ENCODE measurements around the gene RAB3GAP2.
"Not testable (repeated sequence)": the region's sequence is repeated elsewhere in the genome, so short reads cannot be mapped to it uniquely, and the experiment has no call there.

Gene RAB3GAP2

GRCh38 chr1:220227393-220227792, 44.9 kb downstream of the RAB3GAP2 start:
- no peak overlapping the region for H3K9ac ChIP-seq (ENCODE audit: low read length)
- H3K9me3 ChIP-seq (ENCODE audit: control insufficient read depth, low read length) = no peaks in the 10 kb centered on the region
- H3K27me3 ChIP-seq (ENCODE audit: control insufficient read depth, insufficient read depth, low read length) = no peaks in the 10 kb centered on the region
- no peaks in the 10 kb centered on the region for H3K4me1 ChIP-seq (ENCODE audit: control insufficient read depth, insufficient read depth, low read length)
- no peaks in the 10 kb centered on the region for H3K36me3 ChIP-seq (ENCODE audit: control insufficient read depth, insufficient read depth, low read length)
- H3K4me3 ChIP-seq (ENCODE audit: low read length) = no peak overlapping the region

- no peaks in the 10 kb centered on the region for H3K36me3 ChIP-seq (ENCODE audit: control insufficient read depth, insufficient read depth, low read length)
- H3K9me3 ChIP-seq (ENCODE audit: control insufficient read depth, low read length) = no peaks in the 10 kb centered on the region
- no peak overlapping the region for H3K4me3 ChIP-seq (ENCODE audit: low read length)
- no peaks in the 10 kb centered on the region for H3K27me3 ChIP-seq (ENCODE audit: control insufficient read depth, insufficient read depth, low read length)
- H3K4me1 ChIP-seq (ENCODE audit: control insufficient read depth, insufficient read depth, low read length) = no peaks in the 10 kb centered on the region
- H3K9ac ChIP-seq (ENCODE audit: low read length) = no peak overlapping the region
Observed at GRCh38 chr1:220226752-220227151, 45.5 kb downstream of the RAB3GAP2 start.

GRCh38 chr1:220225957-220226356, 46.3 kb downstream of the RAB3GAP2 start:
- H3K9me3 ChIP-seq (ENCODE audit: control insufficient read depth, low read length) = no peaks in the 10 kb centered on the region

GRCh38 chr1:220224611-220225124, 47.6 kb downstream of the RAB3GAP2 start:
- Histone ChIP-seq H3K4me3 (ENCODE audit: low read length) (no peak overlapping the region), H3K36me3 (ENCODE audit: control insufficient read depth, insufficient read depth, low read length) (no peaks in the 10 kb centered on the region), H3K27me3 (ENCODE audit: control insufficient read depth, insufficient read depth, low read length) (no peaks in the 10 kb centered on the region), H3K4me1 (ENCODE audit: control insufficient read depth, insufficient read depth, low read length) (no peaks in the 10 kb centered on the region), H3K9ac (ENCODE audit: low read length) (no peak overlapping the region), H3K9me3 (ENCODE audit: control insufficient read depth, low read length) (no peaks in the 10 kb centered on the region)

More at GRCh38 chr1:220225957-220226356, 46.3 kb downstream of the RAB3GAP2 start:
- Histone ChIP-seq H3K4me3 (ENCODE audit: low read length) (no peak overlapping the region), H3K9ac (ENCODE audit: low read length) (no peak overlapping the region), H3K27me3 (ENCODE audit: control insufficient read depth, insufficient read depth, low read length) (no peaks in the 10 kb centered on the region), H3K4me1 (ENCODE audit: control insufficient read depth, insufficient read depth, low read length) (no peaks in the 10 kb centered on the region), H3K36me3 (ENCODE audit: control insufficient read depth, insufficient read depth, low read length) (no peaks in the 10 kb centered on the region)

DNA sequence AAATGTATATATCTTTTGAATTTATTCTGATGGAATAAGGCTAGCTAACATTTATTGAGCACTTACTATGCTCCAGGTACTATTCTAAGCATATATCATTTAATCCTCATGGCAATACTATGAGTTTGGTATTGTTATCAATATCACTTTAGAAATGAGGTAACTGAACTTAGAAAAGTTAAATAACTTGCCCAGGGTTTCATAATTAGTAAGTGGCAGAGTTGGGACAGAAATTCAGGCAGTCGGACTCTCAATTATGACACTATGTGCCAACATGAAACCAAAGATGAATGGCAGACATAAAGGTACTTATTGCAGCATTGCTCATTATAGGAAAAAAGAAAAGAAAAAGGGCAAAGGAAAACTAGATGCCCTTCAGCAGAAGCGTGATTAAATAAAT, 48.2 kb downstream of the RAB3GAP2 start:
- H3K27me3 ChIP-seq (ENCODE audit: control insufficient read depth, insufficient read depth, low read length) = no peaks in the 10 kb centered on the region

DNA sequence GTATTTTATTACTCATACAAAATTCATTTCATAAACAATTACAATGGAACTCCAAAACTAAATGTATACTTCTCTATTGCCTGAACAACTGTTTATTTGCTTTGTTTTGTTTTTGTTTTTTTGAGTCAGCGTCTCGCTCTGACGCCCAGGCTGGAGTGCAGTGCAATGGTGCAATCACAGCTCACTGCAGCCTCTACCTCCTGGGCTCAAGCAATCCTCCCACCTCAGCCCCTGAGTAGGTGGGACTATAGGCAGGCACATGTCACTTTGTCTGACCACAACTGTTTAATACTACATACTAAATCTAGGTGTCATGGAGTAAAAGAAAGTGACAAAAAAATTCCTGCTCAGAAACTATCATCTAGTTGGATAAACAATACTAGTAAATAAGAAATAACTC, 49.3 kb downstream of the RAB3GAP2 start:
- H3K4me1 ChIP-seq (ENCODE audit: control insufficient read depth, insufficient read depth, low read length) = no peaks in the 10 kb centered on the region
- H3K4me3 ChIP-seq (ENCODE audit: low read length) = no peak overlapping the region
- H3K36me3 ChIP-seq (ENCODE audit: control insufficient read depth, insufficient read depth, low read length) = no peaks in the 10 kb centered on the region

More for the DNA sequence above, 48.2 kb downstream of the RAB3GAP2 start:
- Histone ChIP-seq H3K9ac (ENCODE audit: low read length) (no peak overlapping the region), H3K36me3 (ENCODE audit: control insufficient read depth, insufficient read depth, low read length) (no peaks in the 10 kb centered on the region), H3K4me1 (ENCODE audit: control insufficient read depth, insufficient read depth, low read length) (no peaks in the 10 kb centered on the region), H3K4me3 (ENCODE audit: low read length) (no peak overlapping the region), H3K9me3 (ENCODE audit: control insufficient read depth, low read length) (no peaks in the 10 kb centered on the region)

GRCh38 chr1:220221670-220222069, 50.6 kb downstream of the RAB3GAP2 start:
- H3K36me3 ChIP-seq (ENCODE audit: control insufficient read depth, insufficient read depth, low read length) = no peaks in the 10 kb centered on the region
- no peak overlapping the region for H3K4me3 ChIP-seq (ENCODE audit: low read length)
- H3K27me3 ChIP-seq (ENCODE audit: control insufficient read depth, insufficient read depth, low read length) = no peaks in the 10 kb centered on the region
- no peaks in the 10 kb centered on the region for H3K4me1 ChIP-seq (ENCODE audit: control insufficient read depth, insufficient read depth, low read length)
- H3K9me3 ChIP-seq (ENCODE audit: control insufficient read depth, low read length) = no peaks in the 10 kb centered on the region
- no peak overlapping the region for H3K9ac ChIP-seq (ENCODE audit: low read length)

More for the DNA sequence above, 49.3 kb downstream of the RAB3GAP2 start:
- Histone ChIP-seq H3K27me3 (ENCODE audit: control insufficient read depth, insufficient read depth, low read length) (no peaks in the 10 kb centered on the region), H3K9ac (ENCODE audit: low read length) (no peak overlapping the region), H3K9me3 (ENCODE audit: control insufficient read depth, low read length) (no peaks in the 10 kb centered on the region)

DNA sequence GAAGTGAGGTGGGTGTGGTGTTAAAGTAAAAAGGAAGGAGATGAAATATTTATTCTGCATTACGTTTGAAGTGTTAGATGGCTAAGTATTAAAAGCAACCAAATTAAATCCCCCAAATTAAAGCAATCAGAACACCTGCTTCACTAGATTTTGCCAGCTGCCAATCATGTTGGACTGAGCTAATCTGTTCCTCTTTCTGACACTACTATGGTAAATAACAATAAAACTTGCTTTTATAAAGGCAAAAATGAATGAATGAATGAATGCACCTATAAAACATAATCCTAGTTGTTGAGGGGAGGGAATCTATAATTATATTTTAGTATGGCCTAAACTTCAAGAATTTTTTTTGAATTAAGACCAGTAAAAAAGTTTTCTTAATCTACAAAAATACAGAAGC, 51.0 kb downstream of the RAB3GAP2 start:
- H3K4me3 ChIP-seq (ENCODE audit: low read length) = no peak overlapping the region
- H3K9me3 ChIP-seq (ENCODE audit: control insufficient read depth, low read length) = no peaks in the 10 kb centered on the region
- no peaks in the 10 kb centered on the region for H3K4me1 ChIP-seq (ENCODE audit: control insufficient read depth, insufficient read depth, low read length)
- H3K36me3 ChIP-seq (ENCODE audit: control insufficient read depth, insufficient read depth, low read length) = no peaks in the 10 kb centered on the region
- H3K27me3 ChIP-seq (ENCODE audit: control insufficient read depth, insufficient read depth, low read length) = no peaks in the 10 kb centered on the region
- no peak overlapping the region for H3K9ac ChIP-seq (ENCODE audit: low read length)

GRCh38 chr1:220220699-220221040, 51.6 kb downstream of the RAB3GAP2 start:
- H3K36me3 ChIP-seq (ENCODE audit: control insufficient read depth, insufficient read depth, low read length); H3K4me1 ChIP-seq (ENCODE audit: control insufficient read depth, insufficient read depth, low read length); H3K4me3 ChIP-seq (ENCODE audit: low read length); H3K9me3 ChIP-seq (ENCODE audit: control insufficient read depth, low read length); H3K9ac ChIP-seq (ENCODE audit: low read length); H3K27me3 ChIP-seq (ENCODE audit: control insufficient read depth, insufficient read depth, low read length): not testable (repeated sequence)

- Histone ChIP-seq H3K9ac (ENCODE audit: low read length) (no peak overlapping the region), H3K4me3 (ENCODE audit: low read length) (no peak overlapping the region), H3K36me3 (ENCODE audit: control insufficient read depth, insufficient read depth, low read length) (no peaks in the 10 kb centered on the region), H3K27me3 (ENCODE audit: control insufficient read depth, insufficient read depth, low read length) (no peaks in the 10 kb centered on the region), H3K4me1 (ENCODE audit: control insufficient read depth, insufficient read depth, low read length) (no peaks in the 10 kb centered on the region), H3K9me3 (ENCODE audit: control insufficient read depth, low read length) (no peaks in the 10 kb centered on the region)
Observed at GRCh38 chr1:220219865-220220698, 52.2 kb downstream of the RAB3GAP2 start.

GRCh38 chr1:220219136-220219442, 53.2 kb downstream of the RAB3GAP2 start:
- Histone ChIP-seq H3K36me3 (ENCODE audit: control insufficient read depth, insufficient read depth, low read length) (no peaks in the 10 kb centered on the region), H3K4me3 (ENCODE audit: low read length) (no peak overlapping the region), H3K9ac (ENCODE audit: low read length) (no peak overlapping the region), H3K4me1 (ENCODE audit: control insufficient read depth, insufficient read depth, low read length) (no peaks in the 10 kb centered on the region), H3K9me3 (ENCODE audit: control insufficient read depth, low read length) (no peaks in the 10 kb centered on the region), H3K27me3 (ENCODE audit: control insufficient read depth, insufficient read depth, low read length) (no peaks in the 10 kb centered on the region)

DNA sequence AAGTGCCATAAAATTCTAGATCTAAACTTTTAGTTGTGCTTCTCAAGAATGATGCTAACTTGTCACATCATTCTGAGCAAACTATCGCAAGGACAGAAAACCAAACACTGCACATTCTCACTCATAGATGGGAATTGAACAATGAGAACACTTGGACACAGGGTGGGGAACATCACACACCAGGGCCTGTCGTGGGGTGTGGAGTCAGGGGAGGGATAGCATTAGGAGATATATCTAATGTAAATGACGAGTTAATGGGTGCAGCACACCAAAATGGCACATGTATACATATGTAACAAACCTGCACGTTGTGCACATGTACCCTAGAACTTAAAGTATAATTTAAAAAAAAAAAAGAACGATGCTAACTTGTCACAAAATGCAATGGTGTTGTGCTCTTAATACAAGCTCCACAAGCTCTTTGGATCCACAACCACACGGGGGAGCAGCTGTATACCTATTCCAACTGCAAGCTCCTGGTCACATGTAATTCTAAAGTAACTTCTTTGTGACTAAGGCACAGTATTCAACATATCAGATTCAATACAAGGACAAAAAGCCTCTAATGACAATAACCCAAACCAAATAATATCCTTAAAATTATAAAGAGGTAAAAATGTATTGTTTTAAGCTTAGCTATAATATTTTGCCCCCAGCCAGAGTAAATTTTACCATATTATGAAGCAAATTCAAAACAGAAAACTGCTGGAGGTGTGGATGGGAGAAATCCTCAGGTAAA, 53.7 kb downstream of the RAB3GAP2 start:
- not testable (repeated sequence) for H3K4me3 ChIP-seq (ENCODE audit: low read length); H3K4me1 ChIP-seq (ENCODE audit: control insufficient read depth, insufficient read depth, low read length); H3K9me3 ChIP-seq (ENCODE audit: control insufficient read depth, low read length); H3K27me3 ChIP-seq (ENCODE audit: control insufficient read depth, insufficient read depth, low read length); H3K9ac ChIP-seq (ENCODE audit: low read length); H3K36me3 ChIP-seq (ENCODE audit: control insufficient read depth, insufficient read depth, low read length)
